DMS114 treated with DMSO at 0.1 percent for 48 hours (cell line): ENCODE measurements around the gene GMPPB.

Experiments
- DNase-seq: peaks from one replicate; lab custom pipeline; 2025; ENCODE audit not compliant: unreplicated experiment; lab: John Stamatoyannopoulos, UW

The GMPPB gene

DNA sequence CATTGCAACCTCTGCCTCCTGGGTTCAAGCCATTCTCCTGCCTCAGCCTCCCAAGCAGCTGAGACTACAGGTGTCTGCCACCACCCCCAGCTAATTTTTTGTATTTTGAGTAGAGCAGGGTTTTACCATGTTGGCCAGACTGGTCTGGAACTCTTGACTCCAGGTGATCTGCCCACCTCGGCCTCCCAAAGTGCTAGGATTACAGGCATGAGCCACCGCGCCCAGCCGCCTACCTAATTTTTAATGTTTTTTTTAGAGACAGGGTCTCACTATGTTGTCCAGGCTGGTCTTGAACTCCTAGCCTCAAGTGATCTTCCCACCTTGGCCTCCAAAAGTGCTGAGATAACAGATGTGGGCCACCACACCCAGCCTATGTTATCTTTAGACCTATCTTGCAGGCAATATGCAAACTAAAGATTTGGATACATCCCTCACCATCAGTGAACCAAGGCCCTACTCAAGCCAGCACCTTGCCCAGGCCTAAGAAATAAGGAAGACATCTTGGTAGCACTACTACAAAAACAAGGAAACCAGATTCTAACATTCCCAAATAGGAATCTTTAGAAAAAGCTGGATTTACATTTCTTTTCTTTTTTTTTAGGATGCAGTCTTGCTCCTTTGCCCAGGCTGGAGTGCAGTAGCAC, 6.3 kb upstream of the GMPPB start:
- DNase-seq, result no peak

DNA sequence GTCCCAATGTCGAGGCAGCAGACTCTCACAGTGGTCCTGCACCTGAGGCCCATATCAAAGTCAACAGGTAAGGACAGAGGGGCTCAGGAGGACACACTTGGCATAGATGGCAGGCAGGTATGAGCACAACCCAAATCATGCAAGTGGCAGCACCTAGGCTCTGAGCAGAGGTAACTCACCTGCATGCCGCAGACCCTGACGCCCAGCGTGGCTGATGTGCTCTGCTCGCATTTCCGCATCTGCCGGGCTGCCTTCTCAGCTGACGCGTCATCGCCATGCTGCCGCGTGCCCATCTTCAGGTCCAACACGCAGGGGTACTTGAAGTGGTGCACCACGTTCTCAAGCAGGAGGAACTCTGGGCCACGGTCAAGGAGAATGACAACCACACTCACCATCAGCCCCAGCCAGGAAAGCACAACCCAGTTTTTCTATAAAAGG, 4.2 kb upstream of the GMPPB start:
- DNase-seq, result no peak

DNA sequence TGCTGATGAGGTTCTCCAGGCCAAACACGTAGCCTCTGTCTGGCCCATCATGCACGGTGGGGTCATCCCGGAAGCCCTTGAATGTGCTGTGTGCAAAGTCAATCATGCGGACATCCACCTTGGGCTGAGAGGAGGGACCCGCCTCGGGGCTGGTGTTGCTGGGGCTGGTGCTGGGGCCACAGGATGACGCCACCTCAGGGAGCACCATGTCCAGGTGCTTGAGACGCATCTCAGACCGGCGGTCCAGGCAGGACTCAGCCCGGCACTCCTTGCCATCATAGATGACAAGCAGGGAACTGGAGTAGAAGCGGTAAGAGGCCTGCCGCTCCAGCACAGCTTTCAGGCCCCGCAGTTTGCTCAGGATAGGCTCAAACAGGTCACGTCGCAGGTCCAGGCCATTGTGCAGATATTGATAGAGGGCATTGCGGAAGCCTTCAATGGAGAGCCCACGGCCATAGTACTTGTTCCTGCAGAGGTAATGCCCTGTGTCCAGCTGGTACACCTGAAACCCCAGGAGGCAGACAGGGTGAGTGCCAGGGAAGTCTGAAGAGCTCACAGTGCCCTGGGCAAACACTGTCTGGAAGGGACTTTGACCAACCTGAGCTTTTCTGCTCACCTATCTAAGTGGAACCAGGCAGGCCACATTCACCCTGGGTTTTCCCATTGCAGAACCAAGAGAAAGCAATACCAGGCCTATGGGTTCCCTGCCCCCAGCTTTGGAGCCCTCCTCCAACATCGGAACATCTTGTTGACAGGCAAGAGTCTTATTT, 3.6 kb upstream of the GMPPB start:
- DNase-seq, result no peak

- no peak for DNase-seq
These were observed 2.3 kb upstream of the GMPPB start for GRCh38 chr3:49725906-49726681.

GRCh38 chr3:49724586-49724985, 835 bp upstream of the GMPPB start:
- DNase-seq, result no peak

DNA sequence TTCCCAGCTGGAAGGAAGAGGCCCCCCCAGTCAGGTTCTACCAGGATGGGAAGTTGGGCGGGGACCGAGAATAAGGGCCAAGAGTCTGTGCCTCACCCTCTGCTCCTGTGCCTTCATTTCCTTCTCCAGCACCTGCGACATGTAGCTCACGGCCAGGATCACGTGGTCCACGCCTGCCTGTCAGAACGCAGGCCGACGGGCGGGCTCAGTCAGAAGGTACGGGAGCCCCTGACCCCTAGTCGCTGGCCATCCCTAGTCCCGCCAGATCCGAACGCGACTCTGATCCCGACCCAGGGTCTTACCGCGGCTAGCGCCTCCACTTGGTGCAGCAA, 489 bp downstream of the GMPPB start:
- peak; percentile 5 for DNase-seq

DNA sequence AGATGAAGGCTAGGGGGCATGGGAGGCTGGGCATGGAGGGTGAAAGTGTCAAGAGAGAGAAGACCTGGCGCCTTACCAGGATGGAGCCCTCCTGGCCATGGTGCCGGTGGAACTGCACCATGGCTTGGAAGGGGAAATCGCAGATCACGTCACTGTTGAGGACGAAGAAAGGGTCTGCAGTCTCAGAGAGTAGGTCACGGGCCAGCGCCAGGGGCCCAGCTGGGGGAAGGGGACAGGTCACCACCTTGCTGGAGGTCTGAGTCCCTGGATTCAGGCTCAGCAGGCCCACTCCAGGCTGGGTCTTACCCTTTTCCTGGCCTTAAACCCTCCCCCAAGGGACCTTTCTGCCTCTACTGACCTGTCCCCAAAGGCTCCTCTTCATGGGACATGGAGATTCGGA, 855 bp downstream of the GMPPB start:
- no peak for DNase-seq

DNA sequence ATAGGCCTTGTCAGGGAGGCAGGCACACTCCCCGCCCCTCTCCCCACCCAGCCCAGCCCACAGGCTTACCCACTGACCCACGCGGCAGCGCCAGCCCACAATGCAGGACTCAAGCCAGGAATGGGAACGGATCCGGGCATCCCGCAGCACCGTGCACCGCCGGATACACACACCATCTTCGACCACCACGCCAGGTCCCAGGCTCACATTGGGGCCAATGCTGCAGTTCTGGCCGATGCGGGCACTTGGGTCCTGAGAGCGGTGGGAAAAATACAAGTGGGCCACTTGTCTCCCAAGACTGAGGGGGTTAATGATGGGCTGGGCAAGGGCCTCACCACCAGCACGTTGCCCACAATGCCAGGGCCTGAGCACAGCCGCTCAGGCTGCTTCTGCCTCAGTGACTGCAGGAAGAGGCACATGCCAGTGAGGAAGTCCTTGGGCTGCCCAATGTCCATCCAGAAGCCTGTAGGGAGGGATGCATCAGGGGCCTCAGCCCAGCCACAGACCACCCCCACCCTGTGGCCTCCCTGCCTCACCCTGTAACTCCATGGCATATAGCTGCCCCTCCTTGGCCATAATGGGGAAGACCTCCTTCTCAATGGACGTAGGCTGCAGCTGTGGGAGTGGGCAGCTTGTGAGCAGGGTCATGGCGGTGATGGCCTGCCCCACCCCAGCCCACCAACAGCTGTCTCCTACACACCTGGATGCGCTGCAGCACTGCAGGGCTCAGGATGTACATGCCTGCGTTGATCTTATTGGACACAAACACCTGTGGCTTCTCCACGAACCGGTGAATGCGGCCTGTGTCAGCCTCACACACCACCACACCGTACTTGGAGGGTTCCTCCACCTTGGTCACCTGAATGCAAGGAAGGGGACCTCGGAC, 1.6 kb downstream of the GMPPB start:
- no peak for DNase-seq

DNA sequence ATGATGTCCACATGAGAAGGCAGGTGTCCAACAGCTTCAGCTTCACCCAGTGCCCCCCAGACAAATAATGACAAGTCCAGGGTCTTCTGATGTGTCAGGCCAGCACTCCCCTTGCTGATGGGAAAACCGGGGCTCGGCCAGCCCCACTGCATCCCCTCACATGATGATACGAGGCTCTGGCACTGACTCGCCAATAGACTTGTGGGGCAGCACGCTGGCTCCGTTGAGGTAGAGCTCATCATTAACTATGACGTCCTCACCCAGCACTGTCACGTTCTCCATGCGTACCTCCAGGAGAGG, 2.2 kb downstream of the GMPPB start:
- no peak for DNase-seq

- DNase-seq, result no peak
These were observed 2.7 kb downstream of the GMPPB start for GRCh38 chr3:49720855-49721595.

GRCh38 chr3:49719214-49719884, 4.4 kb downstream of the GMPPB start, which contains the start of gene AMIGO3:
Gene AMIGO3 (minus strand): TSS chr3:49719684. CDS start chr3:49719465, 219 bp downstream.
- DNase-seq, result no peak

DNA sequence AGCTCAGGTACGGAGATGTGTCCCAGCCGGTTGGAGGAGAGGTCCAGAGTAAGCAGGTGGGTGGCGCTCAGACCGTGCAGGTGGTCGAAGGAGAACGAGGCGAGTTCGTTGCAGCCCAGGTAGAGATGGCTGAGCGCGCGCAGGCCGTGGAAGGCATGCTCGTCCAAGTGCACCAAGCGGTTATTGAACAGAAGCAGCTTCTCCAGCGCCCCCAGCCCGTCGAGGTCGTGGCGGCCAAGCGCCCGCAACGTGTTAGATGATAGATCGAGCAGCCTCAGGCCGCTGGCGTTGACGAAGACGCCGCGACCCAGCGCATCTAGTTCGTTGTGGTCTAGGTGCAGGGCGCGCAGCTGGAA, 4.9 kb downstream of the GMPPB start:
- DNase-seq, result no peak

DNA sequence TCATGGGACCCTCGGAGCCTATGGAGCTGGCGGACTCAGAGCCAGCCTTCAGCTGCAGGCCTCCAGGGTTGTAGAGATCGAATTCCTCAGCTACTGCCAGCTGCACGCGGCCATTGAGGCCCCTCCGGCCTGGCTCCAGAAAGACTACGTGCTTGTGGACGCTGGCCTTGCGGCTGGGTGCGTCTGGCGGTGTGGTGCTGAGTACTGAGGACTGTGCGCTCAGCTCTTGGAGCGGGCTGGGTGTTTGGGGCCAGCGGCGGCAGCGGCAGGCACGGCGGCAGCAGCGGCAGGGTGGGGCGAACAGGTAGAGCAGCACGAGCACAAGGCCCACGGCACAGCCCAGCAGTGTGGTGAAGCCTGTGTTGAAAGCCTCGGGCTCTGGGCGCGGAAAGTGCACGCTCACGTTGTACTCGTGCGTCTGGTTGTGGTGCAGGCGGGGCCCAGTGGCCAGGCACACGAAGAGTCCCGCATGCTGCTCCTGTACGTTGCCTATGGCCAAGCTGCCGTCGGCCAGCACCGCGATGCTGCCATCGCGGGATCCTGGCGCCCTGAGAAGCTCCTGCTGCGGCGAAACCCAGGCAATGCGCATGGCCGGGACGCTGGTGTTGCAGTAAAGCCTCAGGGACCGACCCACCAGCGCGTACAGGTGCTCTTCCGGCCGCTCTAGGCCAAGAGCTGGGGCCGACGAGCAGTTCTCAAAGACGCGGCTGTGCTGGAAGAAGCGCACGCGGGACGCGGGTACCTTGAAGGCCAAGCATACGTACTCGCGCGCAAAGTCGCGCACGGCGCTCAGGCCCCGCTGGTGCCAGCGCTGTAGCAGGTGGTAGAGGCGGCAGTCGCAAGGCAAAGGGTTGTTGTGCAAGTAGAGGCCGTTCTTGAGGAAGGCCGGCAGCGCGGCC, 5.5 kb downstream of the GMPPB start:
- no peak for DNase-seq

DNA sequence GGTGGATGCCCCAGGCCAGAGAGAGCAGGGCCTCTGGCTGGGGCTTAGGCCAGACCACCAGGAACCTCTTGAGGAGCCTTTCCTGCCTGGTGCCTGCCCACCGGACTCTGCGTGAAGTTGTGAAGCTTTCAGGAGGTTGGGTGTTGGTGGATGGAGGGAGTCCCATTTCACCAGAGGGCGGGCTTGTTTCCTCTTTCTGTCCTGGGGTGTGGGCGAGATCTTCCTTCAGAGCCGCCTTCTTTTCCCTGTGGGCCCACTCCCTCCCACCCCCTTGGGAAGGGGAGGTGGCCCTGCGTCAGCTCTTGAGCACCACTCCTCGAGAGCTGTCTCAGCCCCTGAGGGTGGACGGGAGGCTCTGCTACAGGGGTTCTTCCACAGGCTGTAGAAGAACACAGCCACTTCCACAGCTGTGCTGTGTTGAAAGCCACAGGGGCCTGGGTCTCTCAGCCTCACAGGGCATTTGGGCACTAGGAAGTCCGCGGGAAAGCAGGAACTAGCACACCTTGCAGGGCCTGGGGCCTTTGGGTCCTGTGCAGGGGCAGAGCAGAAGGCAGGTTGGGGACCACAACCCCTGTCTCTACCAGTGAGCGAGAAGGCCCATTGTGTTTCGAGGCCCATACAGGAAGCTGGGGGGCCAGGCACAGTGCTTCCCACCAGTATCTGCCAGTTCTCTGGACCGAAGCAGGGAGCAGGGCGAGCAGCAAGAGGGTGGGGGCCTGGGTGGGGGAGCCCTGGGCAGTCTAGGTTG, 6.4 kb downstream of the GMPPB start:
- DNase-seq, result no peak

DNA sequence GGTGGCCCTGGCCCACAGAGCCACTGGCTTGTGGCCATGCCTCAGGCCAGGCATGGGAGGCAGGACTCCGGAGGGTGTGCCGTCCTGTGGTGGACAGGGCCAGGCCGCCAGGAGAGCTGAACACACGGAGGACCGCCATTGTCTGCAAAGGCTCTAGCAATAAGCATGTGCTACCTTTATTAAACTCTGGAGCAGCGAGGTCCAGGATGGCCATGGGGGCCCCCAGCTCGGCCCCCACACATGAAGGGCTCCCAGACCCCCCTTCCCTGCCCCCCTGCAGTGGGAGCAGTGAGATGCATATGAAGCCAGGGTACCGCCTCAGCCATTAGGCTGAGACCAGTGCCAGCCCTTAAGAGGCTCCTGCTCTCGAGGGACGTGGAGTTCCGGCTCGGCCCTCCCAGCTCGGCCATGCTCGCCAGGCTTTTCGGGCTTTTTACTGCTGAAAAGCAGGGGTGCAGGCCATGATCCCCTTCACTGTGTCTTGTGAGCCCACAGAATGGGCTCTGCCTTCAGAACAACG, 7.0 kb downstream of the GMPPB start:
- no peak for DNase-seq

- DNase-seq, result no peak
These were observed 7.6 kb downstream of the GMPPB start for GRCh38 chr3:49716169-49716568.

GRCh38 chr3:49715611-49716121, 8.1 kb downstream of the GMPPB start:
- DNase-seq, result no peak
